GM18511 (cell line): ENCODE results near the gene GOLGA8B.
A peak's percentile ranks its signal among the peaks of the same experiment; 100 is the strongest.
"Not testable (repeated sequence)": the region's sequence is repeated elsewhere in the genome, so short reads cannot be mapped to it uniquely, and the experiment has no call there.

ENCODE experiments used
- ATAC-seq: cut with Tn5 transposase; IDR thresholded peaks from one replicate; pipeline ENCODE4 v1.9.1; 2021; ENCODE audit warnings: mild to moderate bottlenecking, moderate library complexity; ENCODE audit not compliant: unreplicated experiment

GOLGA8B gene, protein sequence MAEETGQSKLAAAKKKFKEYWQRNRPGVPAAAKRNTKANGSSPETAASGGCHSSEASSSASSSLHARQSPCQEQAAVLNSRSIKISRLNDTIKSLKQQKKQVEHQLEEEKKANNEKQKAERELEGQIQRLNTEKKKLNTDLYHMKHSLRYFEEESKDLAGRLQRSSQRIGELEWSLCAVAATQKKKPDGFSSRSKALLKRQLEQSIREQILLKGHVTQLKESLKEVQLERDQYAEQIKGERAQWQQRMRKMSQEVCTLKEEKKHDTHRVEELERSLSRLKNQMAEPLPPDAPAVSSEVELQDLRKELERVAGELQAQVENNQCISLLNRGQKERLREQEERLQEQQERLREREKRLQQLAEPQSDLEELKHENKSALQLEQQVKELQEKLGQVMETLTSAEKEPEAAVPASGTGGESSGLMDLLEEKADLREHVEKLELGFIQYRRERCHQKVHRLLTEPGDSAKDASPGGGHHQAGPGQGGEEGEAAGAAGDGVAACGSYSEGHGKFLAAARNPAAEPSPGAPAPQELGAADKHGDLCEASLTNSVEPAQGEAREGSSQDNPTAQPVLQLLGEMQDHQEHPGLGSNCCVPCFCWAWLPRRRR

DNA sequence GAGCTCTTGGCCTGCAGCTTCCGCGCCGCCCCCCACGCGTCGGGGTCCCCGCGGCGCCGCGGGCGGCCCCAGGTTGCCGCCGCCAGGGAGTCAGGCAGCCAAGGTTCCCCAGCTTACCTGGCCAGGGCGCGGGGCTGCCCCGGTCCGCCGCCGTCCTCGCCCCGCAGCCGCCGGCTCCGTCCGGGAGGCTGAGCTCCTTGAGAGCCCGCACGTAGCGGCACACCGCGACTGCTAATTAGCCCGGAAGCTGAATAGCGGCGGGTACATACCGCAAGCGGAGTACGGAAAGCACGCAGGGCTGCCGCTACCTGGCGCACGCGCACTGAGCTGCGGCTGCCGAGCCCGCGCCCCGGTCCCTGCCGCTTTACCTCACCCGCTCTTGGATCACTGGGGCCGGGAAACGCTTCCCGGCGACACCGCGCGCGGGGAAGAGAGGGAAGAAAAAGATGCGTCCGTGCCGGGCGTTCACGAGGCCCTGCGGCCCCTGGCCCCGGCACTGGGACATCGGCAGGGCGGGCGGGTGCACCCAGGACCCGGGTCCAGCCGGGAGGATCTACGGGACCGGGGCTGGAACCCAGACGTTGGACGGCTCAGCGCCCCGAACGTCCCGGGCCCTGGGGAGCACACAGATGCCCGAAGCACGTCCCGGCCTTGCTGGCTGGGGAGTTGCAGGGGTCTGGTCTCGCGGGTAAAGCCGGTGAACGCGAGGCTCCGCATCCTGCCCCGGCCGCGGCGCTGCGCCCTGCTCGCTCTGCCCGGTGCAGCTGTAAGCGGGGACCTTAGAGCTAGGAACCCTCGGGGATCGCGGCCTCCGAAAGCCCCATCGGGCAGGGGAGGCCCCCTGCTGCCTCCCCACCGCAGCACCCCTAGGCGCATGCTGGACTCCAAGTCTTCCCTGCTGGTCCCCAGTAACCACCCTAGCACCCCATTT lies at the start of gene GOLGA8B:
TSS of gene GOLGA8B (minus strand) at position 253 of the 931 bp plus-strand sequence. CDS start 47,739 bp downstream, outside the sequence.
- ATAC-seq: peak; percentile 71

DNA sequence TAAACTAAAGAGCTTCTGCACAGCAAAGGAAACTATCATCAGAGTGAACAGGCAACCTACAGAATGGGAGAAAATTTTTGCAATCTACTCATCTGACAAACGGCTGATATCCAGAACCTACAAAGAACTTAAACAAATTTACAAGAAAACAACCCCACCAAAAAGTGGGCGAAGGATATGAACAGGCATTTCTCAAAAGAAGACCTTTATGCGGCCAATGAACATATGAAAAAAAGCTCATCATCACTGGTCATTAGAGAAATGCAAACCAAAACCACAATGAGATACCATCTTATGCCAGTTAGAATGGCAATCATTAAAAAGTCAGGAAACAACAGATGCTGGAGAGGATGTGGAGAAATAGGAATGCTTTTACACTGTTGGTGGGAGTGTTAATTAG lies 49.7 kb upstream of the GOLGA8B start:
- ATAC-seq: not testable (repeated sequence)

DNA sequence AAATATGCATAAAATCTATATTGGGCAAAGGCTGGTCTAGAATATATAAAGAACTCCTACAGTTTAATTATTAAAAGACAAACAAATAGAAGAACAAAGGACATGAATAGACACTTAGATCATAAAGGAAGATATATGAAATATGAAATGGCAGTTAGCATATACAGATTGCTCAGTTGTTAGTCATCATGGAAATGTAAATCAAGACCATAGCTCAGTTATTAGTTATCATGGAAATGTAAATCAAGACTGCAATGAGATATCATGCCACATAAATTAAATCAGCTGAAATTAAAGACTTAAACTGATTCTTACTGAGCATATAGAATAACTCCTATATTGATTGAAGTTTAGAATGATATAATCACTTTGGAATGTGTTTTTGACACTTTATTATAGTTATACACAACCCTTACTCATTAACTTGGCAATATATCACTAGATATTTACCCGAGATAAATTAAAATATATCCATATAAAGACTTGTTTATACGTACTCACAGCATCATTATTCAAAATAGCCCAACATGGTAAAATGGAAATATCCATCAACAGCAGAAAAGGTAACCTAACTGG lies 45.2 kb upstream of the GOLGA8B start:
- no peak for ATAC-seq

DNA sequence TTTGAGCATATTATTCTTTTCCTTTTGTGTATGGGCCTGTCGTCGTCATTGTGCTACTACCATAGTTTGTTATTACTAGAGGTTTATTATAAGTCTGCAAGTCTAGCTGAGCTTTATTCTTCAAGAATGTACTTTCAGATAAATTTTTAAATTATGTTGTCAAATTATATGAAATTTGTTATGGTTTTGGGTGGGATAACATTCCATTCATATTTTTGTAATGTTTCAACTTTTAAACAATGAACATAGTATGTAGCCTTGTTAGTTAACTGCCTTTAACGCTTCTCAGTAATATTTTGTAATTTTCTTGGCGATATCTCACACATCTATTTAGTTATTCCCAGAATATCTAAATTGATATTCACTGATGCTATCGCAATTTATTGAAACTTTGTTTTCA lies 41.6 kb upstream of the GOLGA8B start:
- no peak for ATAC-seq

DNA sequence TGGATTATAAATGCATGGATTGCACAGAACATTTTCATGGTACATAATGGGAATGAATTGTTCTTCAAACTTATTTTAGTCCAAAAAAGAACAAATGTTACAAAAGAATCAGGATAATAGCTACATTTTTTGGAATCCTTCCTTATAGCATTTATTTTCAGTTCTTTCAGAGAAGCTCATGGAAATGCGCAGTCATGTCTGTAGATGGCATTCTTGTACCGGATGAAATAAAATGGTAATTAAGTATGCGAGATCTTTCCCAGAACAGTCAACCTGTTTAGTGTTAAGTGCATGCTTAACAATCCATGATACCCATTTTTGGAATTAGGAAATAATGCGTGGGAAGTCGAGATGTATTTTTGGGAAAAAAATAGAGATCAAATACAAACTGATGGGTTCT lies 38.2 kb upstream of the GOLGA8B start:
- ATAC-seq: no peak

DNA sequence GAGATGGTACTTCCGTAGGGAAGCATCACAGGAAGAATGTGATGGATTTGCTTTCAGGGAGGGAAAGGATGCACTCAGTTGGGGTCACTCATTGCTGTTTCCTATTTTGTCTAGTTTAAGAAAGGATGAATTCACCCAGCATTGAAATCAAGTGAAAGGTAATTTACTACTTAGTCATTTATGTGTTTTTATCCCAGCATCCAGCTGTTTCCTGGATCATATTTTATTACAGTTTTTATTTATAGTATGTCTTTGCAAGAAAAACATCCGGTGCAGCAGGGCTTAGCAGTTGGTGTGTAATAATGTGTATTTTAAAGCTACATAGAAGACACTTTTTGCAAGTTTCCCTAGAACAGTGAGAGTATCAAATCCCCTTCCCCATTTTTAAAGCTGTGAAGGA lies 37.4 kb upstream of the GOLGA8B start:
- ATAC-seq: no peak

DNA sequence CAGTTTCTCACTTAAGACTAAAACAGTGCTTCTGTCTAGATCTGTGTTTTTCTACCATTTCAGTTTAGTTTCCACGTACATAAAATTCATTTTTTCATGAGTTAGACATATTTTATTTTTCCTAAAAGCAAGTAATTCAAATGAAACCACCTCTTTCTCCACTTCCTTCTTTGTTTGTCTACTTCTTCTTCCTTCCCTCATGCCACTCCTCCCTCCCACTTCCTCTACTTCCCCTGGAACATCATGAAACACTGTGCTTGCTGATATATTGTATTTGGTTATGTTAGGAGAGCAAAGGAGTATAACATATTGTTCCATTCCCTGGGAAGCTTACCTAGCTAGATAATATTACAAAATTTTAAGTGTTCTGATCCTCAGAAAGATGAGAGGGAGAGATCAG lies 36.7 kb upstream of the GOLGA8B start:
- ATAC-seq: no peak

DNA sequence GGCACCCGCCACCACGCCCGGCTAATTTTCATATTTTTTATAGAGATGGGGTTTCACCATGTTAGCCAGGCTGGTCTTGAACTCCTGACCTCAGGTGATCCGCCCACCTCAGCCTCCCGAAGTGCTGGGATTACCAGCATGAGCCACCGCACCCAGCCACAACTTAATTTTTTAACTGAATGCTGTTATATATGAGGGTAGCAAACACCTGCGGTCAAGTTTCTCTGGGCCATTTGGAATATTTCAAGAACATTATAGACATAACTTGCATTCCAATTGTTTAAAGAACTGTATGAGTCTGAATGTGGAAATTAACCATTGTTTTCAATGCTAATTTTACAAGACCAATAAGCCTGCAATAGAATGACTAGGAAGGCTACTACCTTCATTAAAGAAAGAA lies 35.7 kb upstream of the GOLGA8B start:
- no peak for ATAC-seq

DNA sequence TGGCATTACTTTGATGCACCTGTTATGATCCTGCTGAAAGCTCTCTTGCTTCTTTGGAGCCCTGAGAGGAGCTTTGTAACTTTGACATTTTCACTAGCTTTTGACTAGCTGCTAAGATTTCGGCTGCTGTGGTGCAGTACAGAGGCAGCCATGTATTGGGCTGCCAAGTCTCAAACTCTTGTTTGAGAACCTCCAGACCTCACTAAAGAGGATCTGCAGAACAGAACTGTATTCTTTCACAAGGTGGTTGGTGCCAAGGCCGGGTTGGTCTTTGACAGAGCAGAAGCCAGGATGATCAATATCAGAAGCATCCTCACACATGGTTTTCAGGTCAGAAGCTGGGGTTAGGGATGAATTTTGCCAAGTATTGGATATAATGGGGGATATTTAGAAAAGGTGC lies 34.6 kb upstream of the GOLGA8B start:
- no peak for ATAC-seq

DNA sequence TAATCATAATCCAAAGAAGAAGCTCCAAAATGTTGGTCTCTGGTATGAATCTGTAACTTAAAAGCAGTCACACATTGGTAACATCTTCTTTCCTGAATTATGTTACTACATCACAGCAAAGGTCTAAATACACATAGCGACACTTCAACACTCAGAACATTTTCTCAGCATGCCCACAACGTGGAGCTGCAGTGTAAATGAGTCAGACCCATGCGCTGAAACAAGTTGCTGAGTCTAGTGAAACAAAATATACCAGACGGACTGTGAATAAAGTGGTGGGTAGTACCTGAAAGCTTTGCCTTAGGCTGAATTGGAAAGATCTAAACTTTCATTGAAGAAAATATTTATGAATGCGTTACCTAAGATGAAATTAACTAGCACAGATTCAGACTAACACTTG lies 33.2 kb upstream of the GOLGA8B start:
- ATAC-seq: no peak

DNA sequence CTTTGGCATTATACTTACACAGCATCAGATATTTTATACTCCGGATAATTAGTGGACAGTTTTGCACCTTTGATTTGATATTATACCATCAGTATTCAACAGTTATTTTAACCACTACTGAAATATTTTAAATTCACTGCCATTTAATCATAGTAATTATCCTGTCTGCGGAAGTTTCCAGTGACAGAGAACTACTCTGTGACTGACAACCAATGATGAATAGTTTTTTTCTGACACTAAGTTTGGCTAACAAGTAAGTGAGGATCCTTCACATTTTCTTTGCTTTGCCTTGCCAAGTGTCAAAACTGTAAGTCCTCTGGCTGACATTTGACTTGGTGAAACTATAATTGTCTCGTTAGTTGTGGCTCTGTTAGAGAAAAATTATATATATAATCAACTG lies 30.5 kb upstream of the GOLGA8B start:
- ATAC-seq: no peak

DNA sequence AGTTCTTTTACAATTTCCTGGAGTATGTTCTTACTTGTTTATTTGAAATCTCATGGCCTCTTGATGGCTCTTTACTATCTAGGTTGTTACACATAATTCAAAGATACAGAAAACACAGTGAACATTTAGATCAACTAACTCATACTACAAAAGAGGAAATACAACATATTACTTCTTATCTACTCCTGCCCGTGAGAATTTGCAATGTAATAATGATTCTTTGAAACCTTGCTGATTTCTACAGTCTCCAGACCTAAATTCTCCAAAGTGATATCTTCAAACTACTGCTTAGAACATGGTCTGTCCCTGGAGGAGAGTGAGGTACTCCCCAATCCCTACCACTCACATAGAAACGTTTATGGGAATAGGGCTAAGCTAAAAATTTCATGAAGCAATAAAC lies 29.9 kb upstream of the GOLGA8B start:
- no peak for ATAC-seq

DNA sequence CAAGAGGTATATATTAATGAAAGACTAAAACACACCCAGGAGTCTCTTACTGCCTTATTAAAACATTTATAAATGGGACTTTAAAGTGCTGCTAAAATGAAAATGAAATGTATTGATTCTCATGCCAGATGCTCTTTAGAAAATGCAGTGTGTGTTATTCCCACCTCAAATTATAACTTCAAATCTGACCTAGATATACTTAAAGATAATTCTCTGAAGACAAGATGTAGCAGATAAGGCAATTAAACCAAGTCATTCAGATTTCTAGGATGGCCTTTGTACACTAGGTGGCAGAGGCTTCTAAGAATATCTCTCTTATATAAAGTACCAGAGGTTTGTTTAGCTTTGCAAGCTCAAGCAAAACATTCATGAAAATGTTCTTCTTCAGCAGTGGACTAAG lies 26.9 kb upstream of the GOLGA8B start:
- ATAC-seq: no peak

DNA sequence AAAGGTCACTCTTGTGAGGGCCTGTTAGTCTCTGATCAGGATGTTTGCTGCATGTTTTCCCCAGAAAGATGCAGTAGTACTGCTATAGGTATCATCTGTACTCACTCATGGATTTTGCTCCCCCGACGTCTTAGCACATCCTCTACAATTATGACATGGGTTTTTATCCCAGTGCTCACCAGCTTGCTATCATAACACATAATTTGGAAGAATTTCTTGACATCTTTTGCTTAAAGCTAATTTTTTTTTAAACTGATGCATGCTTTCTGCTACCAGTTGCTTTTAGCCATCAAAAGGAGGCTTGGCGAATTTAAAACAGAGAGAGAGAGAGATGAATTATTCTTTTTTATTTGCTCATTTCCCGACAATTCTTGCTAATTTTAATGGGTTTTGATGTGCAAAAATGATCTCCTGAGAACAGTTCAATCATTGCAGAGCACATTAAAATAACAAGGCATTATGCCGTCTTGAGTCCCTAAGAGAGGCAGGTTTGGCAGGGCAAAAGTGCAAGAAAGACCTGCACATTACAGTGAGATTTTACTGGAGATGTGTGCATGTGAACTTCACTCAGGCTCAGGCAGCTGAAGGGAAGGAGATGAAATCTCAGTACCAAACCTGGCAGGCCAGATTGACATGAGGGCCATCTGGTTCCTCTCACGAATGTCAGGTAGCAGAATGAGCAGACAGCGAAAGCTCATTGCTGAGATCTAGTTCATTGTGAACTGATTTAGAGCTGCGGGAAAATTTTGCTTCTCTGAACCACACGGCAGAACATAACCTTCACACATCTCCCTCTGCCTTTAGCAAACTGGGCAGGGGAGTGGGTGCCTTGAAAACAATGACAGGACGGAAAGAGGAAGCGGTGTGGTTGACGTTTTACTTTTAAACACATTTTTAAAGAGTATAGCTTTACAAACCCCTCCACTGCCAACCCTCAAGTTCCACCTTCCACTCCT lies 25.9 kb upstream of the GOLGA8B start:
- ATAC-seq: peak; percentile 66

DNA sequence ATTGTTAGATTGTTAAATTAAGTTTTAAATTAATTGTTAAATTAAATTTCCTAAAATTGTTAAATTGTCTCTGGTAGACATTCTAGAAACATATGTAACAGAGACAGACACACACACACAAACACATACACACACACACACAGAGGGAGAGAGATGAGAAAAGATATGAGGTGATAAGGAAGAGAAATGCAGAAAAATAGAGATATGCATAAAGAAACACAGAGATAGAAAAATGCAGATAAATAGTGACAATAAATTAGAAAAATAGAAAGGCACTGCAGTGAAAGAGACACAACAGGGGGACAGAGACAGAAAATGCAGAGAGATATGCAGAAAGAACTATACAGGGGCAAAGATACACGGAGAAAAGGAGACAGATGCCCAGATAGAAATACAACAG lies 25.1 kb upstream of the GOLGA8B start:
- no peak for ATAC-seq

DNA sequence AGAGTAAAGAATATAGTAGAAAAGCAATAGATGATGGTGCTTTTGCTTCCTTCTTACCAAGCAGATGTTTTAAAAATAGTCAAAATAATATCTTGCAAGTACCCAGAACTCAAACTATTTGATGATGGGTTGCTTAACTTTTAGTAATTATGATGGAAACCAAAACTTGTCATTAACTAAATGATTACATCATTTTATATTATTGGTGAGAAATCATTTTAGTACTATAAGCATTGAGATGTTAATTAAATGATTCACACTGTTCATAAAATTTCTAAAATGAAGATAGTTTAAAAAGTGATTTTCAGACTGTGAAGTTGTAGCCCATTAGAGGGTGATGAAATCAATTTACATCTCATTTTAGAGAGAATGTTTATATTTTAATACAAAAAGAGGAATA lies 24.4 kb upstream of the GOLGA8B start:
- ATAC-seq: no peak

DNA sequence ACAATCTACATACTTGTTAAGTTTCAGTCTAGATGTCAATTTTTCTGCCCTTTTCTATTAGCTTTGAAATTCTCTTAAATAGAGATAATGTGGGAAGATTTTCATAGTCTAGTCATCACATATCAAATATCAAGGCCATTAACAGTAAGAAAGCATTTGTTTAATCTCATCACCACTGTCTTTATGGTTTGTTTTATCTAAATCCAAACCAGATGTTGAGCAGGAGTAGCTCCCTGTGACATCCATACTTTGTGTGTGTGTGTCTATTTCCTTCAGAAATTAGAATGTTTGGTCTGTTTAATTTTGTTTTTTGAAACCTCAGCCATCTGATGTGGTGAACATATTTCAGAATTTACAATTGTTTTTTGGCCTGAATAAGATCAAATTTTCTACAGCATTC lies 23.1 kb upstream of the GOLGA8B start:
- ATAC-seq: no peak

DNA sequence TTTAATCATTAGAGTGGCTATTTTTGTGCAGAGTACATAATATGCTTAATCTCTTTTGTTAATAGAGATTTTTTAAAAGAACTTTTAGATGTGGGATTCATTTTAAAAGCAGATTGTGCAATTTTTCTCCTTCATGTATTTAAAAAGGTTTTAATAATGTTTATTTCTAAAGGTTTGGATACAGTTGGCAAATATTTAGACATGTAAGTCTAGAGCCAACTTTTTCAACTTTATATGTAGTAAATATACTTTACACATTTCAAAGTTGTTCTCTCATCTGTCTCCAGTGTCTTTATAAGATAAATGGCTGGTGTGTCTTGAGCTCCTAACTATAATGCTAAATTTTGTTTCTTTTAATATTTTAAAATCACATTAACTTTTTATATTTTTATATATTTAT lies 22.7 kb upstream of the GOLGA8B start:
- no peak for ATAC-seq

DNA sequence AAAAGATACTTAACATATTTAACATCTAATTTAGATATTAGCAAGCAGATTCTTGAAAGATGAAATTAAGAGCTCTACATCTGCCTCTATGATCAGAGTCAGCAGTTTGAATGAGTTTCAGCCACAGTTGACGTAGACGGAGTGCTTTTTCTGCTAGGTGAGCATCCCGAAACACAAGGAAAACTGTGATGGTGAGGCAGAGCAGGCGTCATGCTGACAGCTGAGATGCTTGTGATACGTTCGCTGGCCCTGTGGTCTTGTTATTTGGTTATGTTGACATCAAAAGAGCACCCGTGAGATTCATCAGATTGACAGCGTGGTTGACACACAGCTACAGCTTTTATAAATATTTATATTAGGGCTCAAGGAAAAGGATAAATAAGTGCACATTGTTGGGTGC lies 19.6 kb upstream of the GOLGA8B start:
- no peak for ATAC-seq

DNA sequence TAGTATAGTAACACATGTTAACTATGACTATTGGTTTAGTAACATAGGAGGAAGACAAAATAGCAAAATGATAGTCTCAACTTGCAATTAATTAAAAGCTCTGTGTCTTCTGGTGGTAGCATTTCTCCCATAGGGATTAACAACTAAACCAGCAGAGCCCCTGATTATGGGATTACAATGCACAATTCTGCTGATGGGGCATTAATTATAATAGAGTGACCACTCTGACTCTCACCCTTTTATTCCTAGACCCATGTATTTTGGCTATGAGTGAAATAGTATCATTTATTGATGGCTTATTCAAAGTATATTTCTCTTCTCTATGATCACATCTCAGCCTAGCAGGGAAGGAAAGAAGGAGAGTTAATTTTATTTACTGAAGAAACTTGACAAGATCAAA lies 17.5 kb upstream of the GOLGA8B start:
- no peak for ATAC-seq
